ENCODE measurements around the gene SMARCAL1.

The SMARCAL1 gene

DNA sequence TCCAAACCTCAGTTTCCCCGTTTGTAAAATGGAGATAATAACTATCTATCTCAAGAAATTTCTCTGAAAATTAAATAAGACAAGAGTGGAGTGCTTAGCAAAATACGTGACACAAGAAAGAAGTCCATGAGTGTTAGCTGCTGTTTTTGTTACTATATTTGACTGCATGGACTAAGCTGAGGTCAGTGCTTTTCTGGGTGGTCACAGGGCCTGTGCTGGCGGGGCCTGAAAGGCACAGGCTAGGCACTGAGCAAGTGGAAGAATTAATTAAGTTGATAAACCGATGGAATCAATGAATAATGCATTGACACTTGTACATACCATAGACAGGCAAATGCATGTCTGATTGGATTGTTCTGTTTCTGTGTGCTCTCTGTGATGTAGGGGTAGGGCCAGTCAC, 113.7 kb downstream of the SMARCAL1 start:
- in situ Hi-C loops (cut with MboI; ENCODE audit: low sequenced_read_pairs) = no loop called here

DNA sequence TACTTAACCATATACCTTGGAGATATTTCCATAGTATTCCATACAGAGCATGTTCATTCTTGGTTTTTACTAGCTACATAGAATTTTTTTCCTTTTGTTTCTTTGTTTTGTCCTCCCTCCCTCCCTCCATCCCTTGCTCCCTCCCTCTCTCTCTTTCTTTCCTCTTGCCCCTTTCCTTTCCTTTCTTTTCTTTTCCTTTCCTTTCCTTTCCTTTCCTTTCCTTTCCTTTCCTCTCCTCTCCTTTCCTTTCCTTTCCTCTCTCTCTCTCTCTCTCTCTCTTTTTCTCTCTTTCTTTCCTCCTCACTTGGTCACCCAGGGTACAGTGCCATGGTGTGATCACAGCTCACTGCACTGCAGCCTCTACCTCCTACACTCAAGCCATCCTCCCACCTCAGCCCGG, 114.7 kb downstream of the SMARCAL1 start:
- in situ Hi-C loops (cut with MboI; ENCODE audit: low sequenced_read_pairs) = no loop called here

DNA sequence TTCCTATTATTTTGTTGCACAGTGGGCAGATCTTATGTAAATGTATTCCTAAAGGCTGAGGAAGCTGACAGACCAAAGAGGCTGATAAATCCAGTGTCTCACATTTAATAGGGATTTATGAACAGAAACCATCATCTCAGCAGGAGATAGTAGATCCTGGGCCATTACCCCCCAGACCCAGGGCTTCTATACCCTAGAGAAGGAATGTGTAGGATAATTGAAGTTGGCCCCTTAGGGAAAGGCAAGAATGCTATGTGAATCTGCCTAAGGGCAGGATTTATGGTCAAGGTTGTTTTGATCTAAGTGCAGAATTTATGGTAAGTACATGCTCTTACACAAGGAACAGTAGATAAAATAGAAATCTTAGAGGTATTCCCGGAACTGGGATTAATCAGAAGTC, 115.3 kb downstream of the SMARCAL1 start:
- in situ Hi-C loops (cut with MboI; ENCODE audit: low sequenced_read_pairs) = no loop called here

DNA sequence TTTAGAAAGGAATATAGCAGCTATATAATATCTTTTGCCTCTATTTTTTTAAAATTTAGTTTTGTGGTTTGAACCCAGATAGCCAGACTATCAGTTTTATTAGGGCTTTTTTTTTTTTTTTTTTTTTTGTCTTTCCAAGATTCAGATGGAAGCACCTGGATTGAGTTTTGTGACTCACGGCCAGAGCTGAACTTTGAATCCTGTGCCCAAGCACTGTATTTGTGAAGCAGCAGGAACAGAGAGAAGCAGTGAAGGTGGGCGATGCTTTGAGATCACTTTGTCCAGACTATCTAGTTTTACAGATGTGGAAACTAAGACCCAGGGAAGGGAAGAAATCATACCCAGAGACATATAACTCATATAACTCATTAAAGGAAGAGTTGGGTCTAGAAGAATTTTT, 120.3 kb downstream of the SMARCAL1 start:
- in situ Hi-C loops (cut with MboI; ENCODE audit: low sequenced_read_pairs) = no loop called here
